ENCODE measurements around the gene CFAP298.

Gene CFAP298

GRCh38 chr21:32599091-32599490 lies 13.1 kb downstream of the CFAP298 start:
- no peak for DNase-seq (ENCODE audit: low spot score)

GRCh38 chr21:32597205-32597604 lies 15.0 kb downstream of the CFAP298 start:
- DNase-seq (ENCODE audit: low spot score): peak; percentile 61

- DNase-seq (ENCODE audit: low spot score): no peak
Measured at GRCh38 chr21:32595431-32595830, 16.7 kb downstream of the CFAP298 start.

- no peak for DNase-seq (ENCODE audit: low spot score)
Measured at GRCh38 chr21:32593690-32594089, 18.5 kb downstream of the CFAP298 start.

- no peak for DNase-seq (ENCODE audit: low spot score)
Measured at GRCh38 chr21:32592929-32593502, 19.2 kb downstream of the CFAP298 start.

GRCh38 chr21:32590130-32590529 lies 22.0 kb downstream of the CFAP298 start:
- no peak for DNase-seq (ENCODE audit: low spot score)

- no peak for DNase-seq (ENCODE audit: low spot score)
Measured at GRCh38 chr21:32587651-32588050, 24.5 kb downstream of the CFAP298 start.

GRCh38 chr21:32587120-32587519 lies 25.1 kb downstream of the CFAP298 start:
- DNase-seq (ENCODE audit: low spot score): no peak

- no peak for DNase-seq (ENCODE audit: low spot score)
Measured at GRCh38 chr21:32585970-32586369, 26.2 kb downstream of the CFAP298 start.

GRCh38 chr21:32585042-32585710 lies 27.0 kb downstream of the CFAP298 start, which contains the start of gene TCP10L:
TSS of gene TCP10L (minus strand) at chr21:32585523. CDS start at chr21:32584304, 1,219 bp downstream.
- DNase-seq (ENCODE audit: low spot score): no peak

GRCh38 chr21:32584472-32584871 lies 27.7 kb downstream of the CFAP298 start:
- DNase-seq (ENCODE audit: low spot score): no peak

- DNase-seq (ENCODE audit: low spot score): no peak
Measured at GRCh38 chr21:32581732-32582131, 30.4 kb downstream of the CFAP298 start.

GRCh38 chr21:32580949-32581348 lies 31.2 kb downstream of the CFAP298 start:
- DNase-seq (ENCODE audit: low spot score): no peak

- no peak for DNase-seq (ENCODE audit: low spot score)
Measured at GRCh38 chr21:32578107-32578691, 34.0 kb downstream of the CFAP298 start.

GRCh38 chr21:32576011-32576410 lies 36.2 kb downstream of the CFAP298 start:
- no peak for DNase-seq (ENCODE audit: low spot score)

GRCh38 chr21:32574946-32575925 lies 36.9 kb downstream of the CFAP298 start:
- no peak for DNase-seq (ENCODE audit: low spot score)

- DNase-seq (ENCODE audit: low spot score): no peak
Measured at GRCh38 chr21:32572574-32573420, 39.4 kb downstream of the CFAP298 start.

- no peak for DNase-seq (ENCODE audit: low spot score)
Measured at GRCh38 chr21:32570456-32570855, 41.7 kb downstream of the CFAP298 start.

- peak; percentile 84 for DNase-seq (ENCODE audit: low spot score)
Measured at GRCh38 chr21:32569261-32570230, 42.6 kb downstream of the CFAP298 start.

- DNase-seq (ENCODE audit: low spot score): no peak
Measured at GRCh38 chr21:32567626-32568025, 44.6 kb downstream of the CFAP298 start.
